Loucy (cell line): Measurements from ENCODE around the gene IRGQ.

Experiments
- H2AFZ ChIP-seq: fragments of 200-600 bp; sonication (generic); 2 replicates; pipeline ENCODE4 v1.6.0; 2016; ENCODE audit warnings: antibody characterized with exemption, mild to moderate bottlenecking, low read length, moderate library complexity
- H3F3A ChIP-seq: fragments of 200-600 bp; 2 replicates; pipeline ENCODE4 v1.6.0; 2016; ENCODE audit warnings: antibody characterized with exemption, low read depth, mild to moderate bottlenecking
- H3K27me3 ChIP-seq: fragments of 200-600 bp; sonication (generic); 2 replicates; pipeline ENCODE4 v1.6.1; 2014; ENCODE audit warnings: low read length, mild to moderate bottlenecking; ENCODE audit not compliant: insufficient read depth, poor library complexity, severe bottlenecking
- H3K36me3 ChIP-seq: fragments of 200-600 bp; sonication (generic); 2 replicates; pipeline ENCODE4 v1.6.1; 2016; ENCODE audit warnings: low read length; ENCODE audit not compliant: insufficient read depth
- H3K4me1 ChIP-seq: fragments of 200-600 bp; sonication (generic); 2 replicates; pipeline ENCODE4 v1.5.1; 2014; ENCODE audit warnings: low read length, mild to moderate bottlenecking; ENCODE audit not compliant: insufficient read depth, poor library complexity, severe bottlenecking
- H3K4me2 ChIP-seq: fragments of 200-600 bp; sonication (generic); 2 replicates; pipeline ENCODE4 v1.6.0; 2014; ENCODE audit warnings: antibody characterized with exemption, low read length, low read depth, mild to moderate bottlenecking; ENCODE audit not compliant: poor library complexity, severe bottlenecking
- H3K4me3 ChIP-seq: fragments of 200-600 bp; sonication (generic); 2 replicates; pipeline ENCODE4 v1.5.1; 2014; ENCODE audit warnings: low read length, mild to moderate bottlenecking, mixed read lengths; ENCODE audit not compliant: poor library complexity, severe bottlenecking
- H3K79me2 ChIP-seq: fragments of 200-600 bp; sonication (generic); 2 replicates; pipeline ENCODE4 v1.6.1; 2014; ENCODE audit warnings: low read length; ENCODE audit not compliant: insufficient read depth
- H3K9ac ChIP-seq: fragments of 200-600 bp; sonication (generic); 2 replicates; pipeline ENCODE4 v1.6.0; 2014; ENCODE audit warnings: mild to moderate bottlenecking, low read depth, low read length, moderate library complexity; ENCODE audit not compliant: poor library complexity, severe bottlenecking
- H3K9me2 ChIP-seq: fragments of 200-600 bp; sonication (generic); replicated peaks from 2 replicates; pipeline ENCODE4 v1.6.1; 2016; ENCODE audit warnings: low read depth, low read length, mixed read lengths
- H3K9me3 ChIP-seq: fragments of 200-600 bp; sonication (generic); 2 replicates; pipeline ENCODE4 v1.6.1; 2014; ENCODE audit warnings: mild to moderate bottlenecking, antibody characterized with exemption, low read length, low read depth; ENCODE audit not compliant: insufficient read depth
- H4K20me1 ChIP-seq: fragments of 200-600 bp; sonication (generic); 2 replicates; pipeline ENCODE4 v1.6.0; 2014; ENCODE audit warnings: antibody characterized with exemption, low read length, mild to moderate bottlenecking; ENCODE audit not compliant: insufficient read depth, poor library complexity, severe bottlenecking
- EZH2phosphoT487 ChIP-seq: fragments of 200-600 bp; IDR thresholded peaks from 2 replicates; pipeline ENCODE4 v1.6.1; 2018; ENCODE audit warnings: antibody characterized with exemption, mild to moderate bottlenecking, moderate library complexity, borderline replicate concordance
- TF ChIP-seq, protein P1 (sequence below): fragments of 200-600 bp; sonication (generic); conservative IDR thresholded peaks from 2 replicates; pipeline ENCODE4 v1.5.1; 2014; ENCODE audit warnings: mild to moderate bottlenecking, antibody characterized with exemption, low read length

IRGQ gene

DNA sequence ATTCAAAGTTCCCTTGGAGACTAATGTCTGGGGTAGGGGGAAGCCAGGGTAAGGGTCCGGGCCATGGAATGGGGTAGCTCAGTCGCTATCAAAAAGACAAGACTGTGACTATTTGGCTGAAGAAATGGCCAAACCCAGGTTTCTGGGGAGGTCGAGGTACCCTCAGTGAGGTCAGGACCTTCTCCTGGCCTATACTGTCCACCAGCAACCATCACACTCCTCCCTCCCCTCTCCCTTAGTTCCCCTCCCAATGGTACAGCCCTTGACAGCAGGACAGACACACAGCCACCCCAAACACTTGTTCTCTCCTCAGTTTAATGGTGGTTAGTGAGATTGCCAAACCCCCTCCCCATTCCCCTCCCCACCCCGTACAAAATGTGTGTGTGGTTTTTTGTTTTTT is 26.1 kb upstream of the IRGQ start:
- H3K4me3 ChIP-seq: no peak overlapping the region
- TF ChIP-seq EZH2phosphoT487: no peak
- TF ChIP-seq, protein P1, sequence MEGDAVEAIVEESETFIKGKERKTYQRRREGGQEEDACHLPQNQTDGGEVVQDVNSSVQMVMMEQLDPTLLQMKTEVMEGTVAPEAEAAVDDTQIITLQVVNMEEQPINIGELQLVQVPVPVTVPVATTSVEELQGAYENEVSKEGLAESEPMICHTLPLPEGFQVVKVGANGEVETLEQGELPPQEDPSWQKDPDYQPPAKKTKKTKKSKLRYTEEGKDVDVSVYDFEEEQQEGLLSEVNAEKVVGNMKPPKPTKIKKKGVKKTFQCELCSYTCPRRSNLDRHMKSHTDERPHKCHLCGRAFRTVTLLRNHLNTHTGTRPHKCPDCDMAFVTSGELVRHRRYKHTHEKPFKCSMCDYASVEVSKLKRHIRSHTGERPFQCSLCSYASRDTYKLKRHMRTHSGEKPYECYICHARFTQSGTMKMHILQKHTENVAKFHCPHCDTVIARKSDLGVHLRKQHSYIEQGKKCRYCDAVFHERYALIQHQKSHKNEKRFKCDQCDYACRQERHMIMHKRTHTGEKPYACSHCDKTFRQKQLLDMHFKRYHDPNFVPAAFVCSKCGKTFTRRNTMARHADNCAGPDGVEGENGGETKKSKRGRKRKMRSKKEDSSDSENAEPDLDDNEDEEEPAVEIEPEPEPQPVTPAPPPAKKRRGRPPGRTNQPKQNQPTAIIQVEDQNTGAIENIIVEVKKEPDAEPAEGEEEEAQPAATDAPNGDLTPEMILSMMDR: no peak
- no peak overlapping the region for H3K4me2 ChIP-seq
- no peaks in the 10 kb centered on the region for H3K27me3 ChIP-seq
- peaks cover 14% of the 10 kb centered on the region for H4K20me1 ChIP-seq
- H3K79me2 ChIP-seq: peaks cover 34% of the 10 kb centered on the region
- H3F3A ChIP-seq: no peaks in the 10 kb centered on the region; the same call in 1 of the 2 replicates
- no peaks in the 10 kb centered on the region for H3K9me3 ChIP-seq
- no peak overlapping the region for H3K9ac ChIP-seq
- H3K9me2 ChIP-seq: no peaks in the 10 kb centered on the region
- peaks cover 24% of the 10 kb centered on the region for H3K4me1 ChIP-seq
- no peak overlapping the region for H2AFZ ChIP-seq
- H3K36me3 ChIP-seq: no peaks in the 10 kb centered on the region

DNA sequence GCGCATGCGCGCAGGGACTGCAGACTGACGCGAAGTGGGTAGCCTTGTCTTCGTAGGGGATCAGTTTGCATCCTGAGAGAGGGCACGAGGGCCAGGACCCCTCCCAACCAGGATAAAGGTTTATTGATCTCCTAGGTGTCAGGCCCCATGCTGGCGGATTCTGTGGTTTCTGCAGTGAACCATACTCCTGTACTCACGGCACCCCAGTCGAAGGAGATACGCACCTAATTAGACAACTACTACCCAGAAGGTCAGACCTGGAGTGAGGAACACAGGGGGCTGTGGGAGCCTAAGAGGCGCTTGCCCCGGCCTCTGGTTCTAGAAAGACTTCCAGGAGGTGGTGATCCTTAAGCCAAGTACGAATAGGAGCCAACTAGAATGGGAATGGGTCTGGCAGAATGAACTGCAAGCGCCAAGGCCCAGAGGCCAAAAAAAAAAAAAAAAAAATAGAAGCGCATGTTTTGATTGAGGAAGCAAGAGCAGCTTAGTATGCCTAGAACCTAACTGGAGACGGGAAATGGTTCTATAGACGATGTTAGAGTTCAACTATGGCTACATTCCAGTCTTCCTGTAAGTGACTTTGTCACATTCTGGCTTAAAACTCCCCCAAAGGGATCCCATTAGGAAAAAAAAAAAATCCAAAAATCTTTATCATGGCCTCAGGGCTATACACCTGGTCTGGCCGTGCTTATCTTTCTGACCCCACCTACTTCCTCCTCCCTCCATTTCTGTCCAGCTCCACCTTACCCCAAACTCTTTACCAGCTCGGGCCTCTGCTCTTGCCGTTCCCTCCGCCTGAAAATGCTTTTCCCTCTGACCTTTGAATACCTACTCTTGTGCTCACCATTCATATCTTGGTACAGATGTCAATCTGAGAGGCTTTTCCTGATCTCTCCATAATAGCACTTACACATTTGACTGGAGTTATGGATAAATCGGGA is 24.4 kb upstream of the IRGQ start:
- Histone ChIP-seq H4K20me1 (peaks cover 30% of the 10 kb centered on the region), H3K36me3 (no peaks in the 10 kb centered on the region), H3K4me3 (peak overlapping the region; percentile 83), H3K9me2 (no peaks in the 10 kb centered on the region), H3K9me3 (no peaks in the 10 kb centered on the region), H2AFZ (peak overlapping the region; percentile 95), H3K27me3 (no peaks in the 10 kb centered on the region), H3K9ac (peak overlapping the region; percentile 95), H3K4me1 (peaks cover 32% of the 10 kb centered on the region), H3K4me2 (peak overlapping the region; percentile 97), H3K79me2 (peaks cover 51% of the 10 kb centered on the region), H3F3A (no peaks in the 10 kb centered on the region; the same call in 1 of the 2 replicates)
- TF ChIP-seq EZH2phosphoT487: no peak
- TF ChIP-seq, protein P1: no peak

DNA sequence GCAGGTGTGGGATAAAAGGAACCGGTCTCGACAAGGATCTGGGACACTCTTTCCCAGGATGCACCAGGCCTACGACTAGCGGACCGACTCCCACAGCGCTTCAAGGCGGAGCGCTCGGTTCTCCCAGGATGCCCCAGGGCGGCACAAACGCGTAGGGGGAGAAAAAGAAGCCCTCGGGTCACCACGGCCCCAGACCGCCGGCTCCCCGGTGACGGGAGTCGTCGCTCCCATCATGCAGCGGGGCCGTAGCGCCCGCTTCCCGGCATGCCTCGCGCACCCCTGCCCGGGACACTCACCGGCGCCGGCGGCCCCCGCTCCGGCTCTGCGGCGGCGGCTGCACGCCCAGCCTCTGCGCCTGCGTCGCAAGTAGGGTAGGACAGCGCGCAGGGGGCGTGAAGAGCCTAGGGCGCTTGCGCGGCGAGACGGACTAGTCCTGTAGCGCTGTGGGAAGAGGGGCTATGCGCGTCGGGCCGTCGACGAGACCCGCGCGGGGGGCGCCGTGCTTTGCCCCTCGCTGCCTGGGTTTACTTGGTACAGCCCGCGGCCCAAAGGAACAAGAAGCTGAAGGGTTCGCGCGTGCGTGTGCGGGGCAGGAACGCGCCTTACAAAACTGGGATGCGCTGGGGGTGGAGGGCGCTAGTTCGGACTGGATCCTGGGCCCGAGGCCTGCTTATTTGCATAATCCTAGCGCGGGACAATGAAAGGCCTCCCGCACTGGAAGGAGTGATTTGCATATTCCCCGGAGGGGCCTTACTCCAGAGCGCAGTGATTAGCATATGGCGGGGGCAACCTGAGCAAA is 23.5 kb upstream of the IRGQ start, which contains the start of gene ZNF428:
ZNF428 (minus strand) TSS at position 368 of the 799 bp plus-strand sequence. CDS start 5,325 bp downstream, outside the sequence.
- no peaks in the 10 kb centered on the region for H3K9me3 ChIP-seq
- H3K27me3 ChIP-seq: no peaks in the 10 kb centered on the region
- H2AFZ ChIP-seq: peak within 1 kb of the TSS; percentile 95
- H4K20me1 ChIP-seq: peaks cover 36% of the 10 kb centered on the region
- H3K9me2 ChIP-seq: no peaks in the 10 kb centered on the region
- peaks cover 60% of the 10 kb centered on the region for H3K79me2 ChIP-seq
- TF ChIP-seq EZH2phosphoT487: no peak
- TF ChIP-seq, protein P1: no peak
- peak within 1 kb of the TSS; percentile 95 for H3K9ac ChIP-seq
- H3K4me1 ChIP-seq: peaks cover 35% of the 10 kb centered on the region
- no peaks in the 10 kb centered on the region for H3K36me3 ChIP-seq
- H3K4me2 ChIP-seq: peak within 1 kb of the TSS; percentile 97
- peak within 1 kb of the TSS; percentile 83 for H3K4me3 ChIP-seq
- no peaks in the 10 kb centered on the region; the same call in 1 of the 2 replicates for H3F3A ChIP-seq
